ENCODE data around the gene PITPNM1. TPM values are rescaled to one million over a fixed set of nuclear protein-coding genes. Genes with fewer than 3 reads are reported as not detected.

PITPNM1 gene
- total and polyA plus RNA-seq, 3 experiments from 2014 or later: 49.6 to 109 (median 94.0) TPM

GRCh38 chr11:67503119-67504004 is 1.8 kb downstream of the PITPNM1 start:
- no peaks in the 10 kb centered on the region for H3K27me3 ChIP-seq (ENCODE audit: insufficient read depth, low read length, poor library complexity, severe bottlenecking)
- H3K9me3 Mint-ChIP-seq: no peaks in the 10 kb centered on the region
- peak overlapping the region; percentile 59 to 97 (median 88) for H3K27ac Mint-ChIP-seq
- H3K4me3 ChIP-seq (ENCODE audit: low read length): no peak overlapping the region
- H3K4me1 Mint-ChIP-seq: peaks cover 39 to 57% (median 42%) of the 10 kb centered on the region in 3 donors
- no peak overlapping the region for H3K27ac ChIP-seq (ENCODE audit: low read depth, low read length)
- peaks cover 8 to 62% (median 15%) of the 10 kb centered on the region in 3 donors for H3K36me3 Mint-ChIP-seq
- ChIA-PET CTCF (interaction anchor here (1.1 to 3.0 kb wide), 2 partner anchors 102 kb away, joined by 3 to 14 read pairs; partner anchors contain the start of gene PPP1CA), POLR2A (no interaction called here)
- no peaks in the 10 kb centered on the region for H3K9me3 ChIP-seq (ENCODE audit: low read length)
- peaks cover 18% of the 10 kb centered on the region for H3K36me3 ChIP-seq (ENCODE audit: insufficient read depth, low read length)
- no peak for DNase-seq
- H3K4me3 Mint-ChIP-seq: peak overlapping the region; percentile 64 to 91 (median 82)
- peaks cover 0 to 1% of the 10 kb centered on the region in 2 donors for H3K27me3 Mint-ChIP-seq
- H3K4me1 ChIP-seq (ENCODE audit: insufficient read depth, low read length): peaks cover 35% of the 10 kb centered on the region

GRCh38 chr11:67502328-67502979 is 2.7 kb downstream of the PITPNM1 start:
- Mint-ChIP-seq H3K4me3 (peak overlapping the region; percentile 64 to 91 (median 82)), H3K36me3 (peaks cover 8 to 71% (median 15%) of the 10 kb centered on the region in 3 donors), H3K4me1 (peaks cover 39 to 54% (median 40%) of the 10 kb centered on the region in 3 donors), H3K27ac (peak overlapping the region; percentile 59 to 94 (median 86)), H3K27me3 (peaks cover 0 to 1% of the 10 kb centered on the region in 2 donors), H3K9me3 (no peaks in the 10 kb centered on the region)
- ChIA-PET CTCF (interaction anchor here (0.8 to 1.1 kb wide), 2 partner anchors 11 to 101 kb away, joined by 3 read pairs; no protein-coding TSS in a partner anchor), POLR2A (no interaction called here)
- Histone ChIP-seq H3K4me1 (ENCODE audit: insufficient read depth, low read length) (peaks cover 33% of the 10 kb centered on the region), H3K4me3 (ENCODE audit: low read length) (no peak overlapping the region), H3K27ac (ENCODE audit: low read depth, low read length) (no peak overlapping the region), H3K9me3 (ENCODE audit: low read length) (no peaks in the 10 kb centered on the region), H3K27me3 (ENCODE audit: insufficient read depth, low read length, poor library complexity, severe bottlenecking) (no peaks in the 10 kb centered on the region), H3K36me3 (ENCODE audit: insufficient read depth, low read length) (peaks cover 18% of the 10 kb centered on the region)
- peak in 1 of 5 donors; percentile 40 for DNase-seq

- Histone ChIP-seq H3K4me1 (ENCODE audit: insufficient read depth, low read length) (peaks cover 27% of the 10 kb centered on the region), H3K9me3 (ENCODE audit: low read length) (no peaks in the 10 kb centered on the region), H3K36me3 (ENCODE audit: insufficient read depth, low read length) (peaks cover 18% of the 10 kb centered on the region), H3K4me3 (ENCODE audit: low read length) (no peak overlapping the region), H3K27ac (ENCODE audit: low read depth, low read length) (no peak overlapping the region), H3K27me3 (ENCODE audit: insufficient read depth, low read length, poor library complexity, severe bottlenecking) (no peaks in the 10 kb centered on the region)
- peak overlapping the region in 1 of 7 donors; percentile 63 for H3K4me3 Mint-ChIP-seq
- POLR2A ChIA-PET: no interaction called here
- H3K9me3 Mint-ChIP-seq: no peaks in the 10 kb centered on the region
- peaks cover 34 to 48% (median 35%) of the 10 kb centered on the region in 3 donors for H3K4me1 Mint-ChIP-seq
- CTCF ChIA-PET: interaction anchor here (0.8 kb wide), 1 partner anchor 10 kb away, joined by 3 read pairs; no protein-coding TSS in a partner anchor
- peaks cover 0 to 1% of the 10 kb centered on the region in 2 donors for H3K27me3 Mint-ChIP-seq
- DNase-seq: peak in 1 of 5 donors; percentile 42
- peak overlapping the region in 1 of 8 donors; percentile 31 for H3K27ac Mint-ChIP-seq
- peaks cover 8 to 73% (median 15%) of the 10 kb centered on the region in 3 donors for H3K36me3 Mint-ChIP-seq
Observed at GRCh38 chr11:67501854-67502253, 3.3 kb downstream of the PITPNM1 start.

- DNase-seq: no peak
- Histone ChIP-seq H3K4me3 (ENCODE audit: low read length) (no peak overlapping the region), H3K9me3 (ENCODE audit: low read length) (no peaks in the 10 kb centered on the region), H3K36me3 (ENCODE audit: insufficient read depth, low read length) (peaks cover 18% of the 10 kb centered on the region), H3K4me1 (ENCODE audit: insufficient read depth, low read length) (peaks cover 19% of the 10 kb centered on the region), H3K27ac (ENCODE audit: low read depth, low read length) (no peak overlapping the region), H3K27me3 (ENCODE audit: insufficient read depth, low read length, poor library complexity, severe bottlenecking) (no peaks in the 10 kb centered on the region)
- Mint-ChIP-seq H3K27ac (peak overlapping the region in 7 of 8 donors; percentile 32 to 91 (median 67)), H3K4me1 (peaks cover 26 to 40% (median 28%) of the 10 kb centered on the region in 3 donors), H3K9me3 (no peaks in the 10 kb centered on the region), H3K4me3 (peak overlapping the region in 2 of 7 donors; percentile 48 to 63), H3K27me3 (no peaks in the 10 kb centered on the region), H3K36me3 (peaks cover 8 to 74% (median 15%) of the 10 kb centered on the region in 3 donors)
- ChIA-PET CTCF (no interaction called here), POLR2A (no interaction called here)
Observed at GRCh38 chr11:67500831-67501715, 4.1 kb downstream of the PITPNM1 start.

GRCh38 chr11:67500484-67500821 is 4.7 kb downstream of the PITPNM1 start:
- Mint-ChIP-seq H3K27ac (peak overlapping the region in 3 of 8 donors; percentile 43 to 67 (median 48)), H3K9me3 (no peaks in the 10 kb centered on the region), H3K36me3 (peaks cover 8 to 79% (median 15%) of the 10 kb centered on the region in 3 donors), H3K4me1 (peaks cover 20 to 34% (median 21%) of the 10 kb centered on the region in 3 donors), H3K4me3 (peak overlapping the region in 1 of 7 donors; percentile 63), H3K27me3 (no peaks in the 10 kb centered on the region)
- peaks cover 18% of the 10 kb centered on the region for H3K36me3 ChIP-seq (ENCODE audit: insufficient read depth, low read length)
- POLR2A ChIA-PET: interaction anchor here (1.0 kb wide), 1 partner anchor 99 kb away, joined by 4 read pairs; the partner anchor contains the start of gene PPP1CA
- H3K4me3 ChIP-seq (ENCODE audit: low read length): no peak overlapping the region
- H3K9me3 ChIP-seq (ENCODE audit: low read length): no peaks in the 10 kb centered on the region
- DNase-seq: no peak
- H3K27me3 ChIP-seq (ENCODE audit: insufficient read depth, low read length, poor library complexity, severe bottlenecking): no peaks in the 10 kb centered on the region
- H3K27ac ChIP-seq (ENCODE audit: low read depth, low read length): no peak overlapping the region
- peaks cover 13% of the 10 kb centered on the region for H3K4me1 ChIP-seq (ENCODE audit: insufficient read depth, low read length)
- CTCF ChIA-PET: interaction anchor here (2.2 kb wide), 1 partner anchor 99 kb away, joined by 5 read pairs; the partner anchor contains the start of gene PPP1CA

GRCh38 chr11:67499808-67500483 is 5.2 kb downstream of the PITPNM1 start:
- H3K4me1 ChIP-seq (ENCODE audit: insufficient read depth, low read length): peaks cover 10% of the 10 kb centered on the region
- peaks cover 19 to 33% (median 20%) of the 10 kb centered on the region in 3 donors for H3K4me1 Mint-ChIP-seq
- H3K27ac ChIP-seq (ENCODE audit: low read depth, low read length): no peak overlapping the region
- no peak overlapping the region for H3K4me3 ChIP-seq (ENCODE audit: low read length)
- H3K36me3 Mint-ChIP-seq: peaks cover 8 to 82% (median 15%) of the 10 kb centered on the region in 3 donors
- ChIA-PET POLR2A (interaction anchor here (1.0 kb wide), 1 partner anchor 98 kb away, joined by 4 read pairs; the partner anchor contains the start of gene PPP1CA), CTCF (interaction anchor here (0.5 to 2.2 kb wide), 2 partner anchors 21 to 98 kb away, joined by 3 to 5 read pairs; partner anchors contain the start of gene PPP1CA)
- no peak overlapping the region for H3K4me3 Mint-ChIP-seq
- H3K27me3 Mint-ChIP-seq: no peaks in the 10 kb centered on the region
- no peaks in the 10 kb centered on the region for H3K9me3 Mint-ChIP-seq
- no peaks in the 10 kb centered on the region for H3K9me3 ChIP-seq (ENCODE audit: low read length)
- peaks cover 18% of the 10 kb centered on the region for H3K36me3 ChIP-seq (ENCODE audit: insufficient read depth, low read length)
- DNase-seq: peak in 1 of 5 donors; percentile 46
- H3K27ac Mint-ChIP-seq: peak overlapping the region in 1 of 8 donors; percentile 66
- no peaks in the 10 kb centered on the region for H3K27me3 ChIP-seq (ENCODE audit: insufficient read depth, low read length, poor library complexity, severe bottlenecking)

- ChIA-PET CTCF (interaction anchor here (2.2 kb wide), 1 partner anchor 97 kb away, joined by 5 read pairs; the partner anchor contains the start of gene PPP1CA), POLR2A (no interaction called here)
- H3K27me3 ChIP-seq (ENCODE audit: insufficient read depth, low read length, poor library complexity, severe bottlenecking): no peaks in the 10 kb centered on the region
- peaks cover 6% of the 10 kb centered on the region for H3K4me1 ChIP-seq (ENCODE audit: insufficient read depth, low read length)
- H3K4me3 ChIP-seq (ENCODE audit: low read length): no peak overlapping the region
- H3K9me3 ChIP-seq (ENCODE audit: low read length): no peaks in the 10 kb centered on the region
- peaks cover 8 to 87% (median 15%) of the 10 kb centered on the region in 3 donors for H3K36me3 Mint-ChIP-seq
- H3K36me3 ChIP-seq (ENCODE audit: insufficient read depth, low read length): peaks cover 18% of the 10 kb centered on the region
- H3K4me1 Mint-ChIP-seq: peaks cover 16 to 23% (median 19%) of the 10 kb centered on the region in 3 donors
- no peak for DNase-seq
- H3K27me3 Mint-ChIP-seq: no peaks in the 10 kb centered on the region
- no peak overlapping the region for H3K27ac ChIP-seq (ENCODE audit: low read depth, low read length)
- H3K9me3 Mint-ChIP-seq: no peaks in the 10 kb centered on the region
- H3K4me3 Mint-ChIP-seq: no peak overlapping the region
- peak overlapping the region in 1 of 8 donors; percentile 5 for H3K27ac Mint-ChIP-seq
Observed at GRCh38 chr11:67498544-67498972, 6.6 kb downstream of the PITPNM1 start.
